Purkinje cell (primary cell): Measurements from ENCODE around the gene ADGRF1. TPM values are rescaled to one million over a fixed set of nuclear protein-coding genes. Genes with fewer than 3 reads are reported as not detected.

Experiments
- polyA plus RNA-seq: library from polyadenylated mRNA; unstranded; fragments of >200 nt; fragmentation: Nextera tagmentation; gene quantifications from 2 replicates; pipeline ENCODE4 v1.2.1, GENCODE V29; 2014

Gene ADGRF1
- not detected in 2 replicates for polyA plus RNA-seq

GRCh38 chr6:47042275-47042791 is at the start of gene ADGRF1:
ADGRF1 (minus strand) TSS chr6:47042332; CDS start chr6:47029061, 13,271 bp downstream.

Other genes with a start within 250 kb of the ADGRF1 start
- gene MEP1A, start 248.9 kb downstream of the ADGRF1 start, polyA plus RNA-seq = not detected in 2 replicates
- gene ADGRF5, start 120.4 kb downstream of the ADGRF1 start, polyA plus RNA-seq = 0.06 TPM in 1 of 2 replicates, not detected in the other